B cell (primary cell): ENCODE data around the gene UAP1L1. TPM values are rescaled to one million over a fixed set of nuclear protein-coding genes. Genes with fewer than 3 reads are reported as not detected.
"Not testable (repeated sequence)": the region's sequence is repeated elsewhere in the genome, so short reads cannot be mapped to it uniquely, and the experiment has no call there.

Source experiments
- ATAC-seq: fragments of 200-7000 bp; cut with Tn5 transposase; one replicate; pipeline ENCODE4 v1.10.0; 2021; ENCODE audit warnings: low read depth, mild to moderate bottlenecking, moderate number of reproducible peaks, moderate library complexity
- CTCF ChIA-PET: fragments of 350-600 bp; sonication (Branson Sonifier 250); formaldehyde crosslinking; loops from one replicate; lab custom pipeline; 2021; ENCODE audit warnings: antibody characterized with exemption, inconsistent platforms; lab: Charles Lee
- POLR2A ChIA-PET: fragments of 350-600 bp; sonication (Branson Sonifier 250); formaldehyde crosslinking; loops from one replicate; lab custom pipeline; 2021; ENCODE audit warnings: antibody characterized with exemption; lab: Charles Lee
- DNase-seq: peaks from one replicate; pipeline ENCODE4 v3.0.0; 2013
- H2AFZ ChIP-seq: 2 replicates; pipeline ENCODE4 v1.6.1; 2012; ENCODE audit warnings: mild to moderate bottlenecking, low read depth, low read length; ENCODE audit not compliant: insufficient read depth, poor library complexity, severe bottlenecking
- H3K27ac ChIP-seq, 2 donors: 1 replicate in 1 of 2; 2 replicates in 1 of 2; pipeline ENCODE4 v1.5.1; 2012 to 2013; ENCODE audit warnings: low read length in 2 of 2, mild to moderate bottlenecking in 2 of 2, moderate library complexity in 1 of 2
- H3K27me3 ChIP-seq, 4 experiments: fragments of 200-600 bp in 1 of 4; sonication (generic) in 1 of 4; replicated peaks in 1 of 4; 1 replicate in 2 of 4; 2 replicates in 2 of 4; pipeline versions ENCODE4 v1.6.1 to v1.7.0; 2013 to 2016; ENCODE audit warnings: low read length in 3 of 4, mild to moderate bottlenecking in 2 of 4, mixed read lengths in 1 of 4, moderate library complexity in 1 of 4; ENCODE audit not compliant: insufficient read depth in 4 of 4, control insufficient read depth in 3 of 4; ENCODE audit errors: control extremely low read depth in 1 of 4
- H3K36me3 ChIP-seq, 2 experiments: replicated peaks in 1 of 2; 1 replicate in 1 of 2; 2 replicates in 1 of 2; pipeline versions ENCODE4 v1.6.1 to v1.7.1; 2013; ENCODE audit warnings: low read length in 1 of 2; ENCODE audit not compliant: insufficient read depth in 2 of 2, control insufficient read depth in 1 of 2; ENCODE audit errors: control extremely low read depth in 1 of 2, extremely low read depth in 1 of 2
- H3K4me1 ChIP-seq, 2 donors: fragments of 200-600 bp in 1 of 2; sonication (generic) in 1 of 2; 1 replicate in 1 of 2; 2 replicates in 1 of 2; pipeline versions ENCODE4 v1.5.1 to v1.6.1; 2013 to 2017; ENCODE audit warnings: low read length in 2 of 2; ENCODE audit not compliant: control insufficient read depth in 2 of 2, insufficient read depth in 2 of 2
- H3K4me2 ChIP-seq: replicated peaks from 2 replicates; pipeline ENCODE3; 2012; ENCODE audit warnings: mild to moderate bottlenecking, low read depth, low read length; ENCODE audit not compliant: poor library complexity, severe bottlenecking
- H3K4me3 ChIP-seq, 5 experiments: fragments of 200-600 bp in 1 of 5; sonication (generic) in 1 of 5; 1 replicate in 3 of 5; 2 replicates in 2 of 5; pipeline versions ENCODE4 v1.5.1 to v1.7.0; 2011 to 2016; ENCODE audit warnings: low read length in 4 of 5, mild to moderate bottlenecking in 4 of 5, low read depth in 2 of 5, control low read depth in 1 of 5, moderate library complexity in 1 of 5; ENCODE audit not compliant: insufficient read depth in 1 of 5; ENCODE audit errors: control extremely low read depth in 1 of 5, extremely low read depth in 1 of 5
- H3K79me2 ChIP-seq: fragments of 200-600 bp; sonication (generic); one replicate; pipeline ENCODE4 v1.6.0; 2016; ENCODE audit warnings: low read length; ENCODE audit not compliant: control insufficient read depth, insufficient read depth
- H3K9ac ChIP-seq: fragments of 200-600 bp; sonication (generic); 2 replicates; pipeline ENCODE4 v1.6.1; 2017; ENCODE audit warnings: mild to moderate bottlenecking, low read length, moderate library complexity
- H3K9me3 ChIP-seq, 3 donors: one replicate each; pipeline versions ENCODE4 v1.6.1 to v1.7.1; 2013; ENCODE audit warnings: low read length in 2 of 3; ENCODE audit not compliant: control insufficient read depth in 2 of 3, insufficient read depth in 1 of 3; ENCODE audit errors: control extremely low read depth in 1 of 3
- H4K20me1 ChIP-seq: 2 replicates; pipeline ENCODE4 v1.6.0; 2012; ENCODE audit warnings: mild to moderate bottlenecking, low read length; ENCODE audit not compliant: insufficient read depth, control insufficient read depth, poor library complexity, severe bottlenecking
- H3K27ac Mint-ChIP-seq: one replicate; pipeline ENCODE4 v1.8.0; 2021; ENCODE audit warnings: mixed read lengths
- H3K27me3 Mint-ChIP-seq: one replicate; pipeline ENCODE4 v1.8.0; 2021; ENCODE audit warnings: mixed read lengths
- H3K4me1 Mint-ChIP-seq: one replicate; pipeline ENCODE4 v1.8.0; 2021; ENCODE audit warnings: mixed read lengths
- H3K4me3 Mint-ChIP-seq: one replicate; pipeline ENCODE4 v1.8.0; 2021; ENCODE audit warnings: mixed read lengths
- H3K9me3 Mint-ChIP-seq: one replicate; pipeline ENCODE4 v1.8.0; 2022; ENCODE audit warnings: mixed read lengths; ENCODE audit not compliant: insufficient read depth
- EZH2 ChIP-seq: IDR thresholded peaks from 2 replicates; pipeline ENCODE4 v1.6.1; 2012; ENCODE audit warnings: borderline replicate concordance, low read depth, mild to moderate bottlenecking, moderate library complexity, low read length; ENCODE audit not compliant: insufficient read depth, poor library complexity, severe bottlenecking
- WGBS: methylation state at CpG from one replicate; pipeline ENCODE4 v1.1.5; 2013; ENCODE audit warnings: missing lambda C conversion rate; ENCODE audit not compliant: insufficient coverage; 5-methylcytosine and 5-hydroxymethylcytosine counted together
- intact Hi-C: fragments of 100-400 bp; cut with micrococcal nuclease; formaldehyde crosslinking; loops from one replicate; pipeline ENCODE4 v1.10.0; 2022
- polyA plus RNA-seq: library from polyadenylated mRNA; depleted of rRNA; stranded (reverse); fragments of >200 nt; gene quantifications from 2 replicates; pipeline ENCODE4 v1.2.3, GENCODE V29; 2012
- total RNA-seq, 2 donors: library from RNA; stranded (reverse); fragments of 120-200 nt in 1 of 2; gene quantifications; 1 replicate in 1 of 2; 2 replicates in 1 of 2; pipeline versions ENCODE4 v1.2.3 to v1.2.4, GENCODE V29; 2013 to 2022
- TF ChIP-seq, protein P1 (sequence below): fragments of 200-600 bp; IDR thresholded peaks from one replicate; pipeline ENCODE4 v1.8.0; 2022; ENCODE audit warnings: antibody characterized with exemption, mild to moderate bottlenecking

UAP1L1 gene
- total and polyA plus RNA-seq, 2 donors (not counting 1 experiment from before 2014, with no cell fraction given) = 29.1 to 47.6 TPM

DNA sequence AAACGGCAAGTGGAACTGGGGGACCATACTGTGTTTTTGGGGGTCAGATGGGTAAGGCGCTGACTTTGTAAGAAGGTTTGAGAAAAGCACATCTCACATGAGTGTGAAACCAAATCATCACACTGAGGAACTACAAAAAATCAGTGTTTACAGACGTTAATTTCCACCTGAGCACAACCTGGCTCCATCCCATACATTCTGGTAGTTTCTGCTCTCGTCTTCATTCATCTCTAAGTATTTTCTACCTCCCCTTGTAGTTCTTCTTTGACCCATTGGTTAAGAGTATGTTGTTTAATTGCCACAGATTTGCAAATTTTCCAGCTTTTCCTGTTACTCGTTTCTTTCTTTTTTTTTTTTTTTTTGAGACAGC lies 46.1 kb downstream of the UAP1L1 start:
- Histone ChIP-seq H3K9me3 (no peaks in the 10 kb centered on the region), H3K4me1 (peaks cover 53 to 64% of the 10 kb centered on the region in 2 donors), H3K36me3 (no peaks in the 10 kb centered on the region), H3K79me2 (peaks cover 28% of the 10 kb centered on the region), H3K27me3 (no peaks in the 10 kb centered on the region), H4K20me1 (no peaks in the 10 kb centered on the region), H2AFZ (no peak overlapping the region), H3K9ac (no peak overlapping the region), H3K4me3 (peak overlapping the region in 1 of 5 experiments; percentile 1), H3K4me2 (peak overlapping the region; percentile 47), H3K27ac (peak overlapping the region in 1 of 2 donors; percentile 84)
- H3K27ac Mint-ChIP-seq = peak overlapping the region; percentile 89
- WGBS = no CpG with 5 or more reads among the region's 5 CpGs
- ATAC-seq (no peak), DNase-seq (no peak)
- H3K4me3 Mint-ChIP-seq = peak overlapping the region; percentile 72
- H3K4me1 Mint-ChIP-seq = peaks cover 54% of the 10 kb centered on the region
- ChIA-PET POLR2A (interaction anchor here (0.7 to 1.0 kb wide), 2 partner anchors 53 to 124 kb away, joined by 3 to 14 read pairs; partner anchors contain the start of gene SAPCD2), CTCF (interaction anchor here (0.6 to 3.9 kb wide), 7 partner anchors 77 to 124 kb away, joined by 3 to 15 read pairs (median 4); partner anchors contain the start of genes CYSRT1, RNF224 and TPRN)
- no peaks in the 10 kb centered on the region for H3K9me3 Mint-ChIP-seq
- TF ChIP-seq EZH2 = no peak
- TF ChIP-seq, protein P1, sequence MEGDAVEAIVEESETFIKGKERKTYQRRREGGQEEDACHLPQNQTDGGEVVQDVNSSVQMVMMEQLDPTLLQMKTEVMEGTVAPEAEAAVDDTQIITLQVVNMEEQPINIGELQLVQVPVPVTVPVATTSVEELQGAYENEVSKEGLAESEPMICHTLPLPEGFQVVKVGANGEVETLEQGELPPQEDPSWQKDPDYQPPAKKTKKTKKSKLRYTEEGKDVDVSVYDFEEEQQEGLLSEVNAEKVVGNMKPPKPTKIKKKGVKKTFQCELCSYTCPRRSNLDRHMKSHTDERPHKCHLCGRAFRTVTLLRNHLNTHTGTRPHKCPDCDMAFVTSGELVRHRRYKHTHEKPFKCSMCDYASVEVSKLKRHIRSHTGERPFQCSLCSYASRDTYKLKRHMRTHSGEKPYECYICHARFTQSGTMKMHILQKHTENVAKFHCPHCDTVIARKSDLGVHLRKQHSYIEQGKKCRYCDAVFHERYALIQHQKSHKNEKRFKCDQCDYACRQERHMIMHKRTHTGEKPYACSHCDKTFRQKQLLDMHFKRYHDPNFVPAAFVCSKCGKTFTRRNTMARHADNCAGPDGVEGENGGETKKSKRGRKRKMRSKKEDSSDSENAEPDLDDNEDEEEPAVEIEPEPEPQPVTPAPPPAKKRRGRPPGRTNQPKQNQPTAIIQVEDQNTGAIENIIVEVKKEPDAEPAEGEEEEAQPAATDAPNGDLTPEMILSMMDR = no peak
- H3K27me3 Mint-ChIP-seq = no peaks in the 10 kb centered on the region
- intact Hi-C loops = loop anchor here (5.0 kb wide), 1 partner anchor 34 kb away; no protein-coding TSS in a partner anchor

DNA sequence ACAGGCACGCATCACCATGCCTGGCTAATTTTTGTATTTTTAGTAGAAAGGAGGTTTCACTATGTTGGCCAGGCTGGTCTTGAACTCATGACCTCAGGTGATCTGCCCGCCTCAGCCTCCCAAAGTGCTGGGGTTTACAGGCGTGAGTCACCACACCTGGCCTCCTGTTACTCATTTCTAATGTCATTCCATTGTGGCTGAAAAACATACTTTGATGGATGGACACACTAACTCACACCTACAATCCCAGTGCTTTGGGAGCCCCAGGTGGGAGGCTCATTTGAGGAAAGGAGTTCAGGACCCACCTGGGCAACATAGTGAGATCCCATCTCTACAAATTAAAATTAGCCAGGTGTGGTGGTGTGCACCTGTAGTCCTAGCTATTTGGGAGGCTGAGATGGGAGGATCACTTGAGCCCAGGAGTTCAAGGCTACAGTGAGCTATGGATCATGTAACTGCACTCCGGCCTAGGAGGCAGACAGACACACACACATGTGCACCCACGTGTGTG lies 46.7 kb downstream of the UAP1L1 start:
- intact Hi-C loops = loop anchor here (5.0 kb wide), 1 partner anchor 33 kb away; no protein-coding TSS in a partner anchor
- H3K27me3 ChIP-seq, H3K9ac ChIP-seq, H3K4me3 Mint-ChIP-seq, H3K27ac Mint-ChIP-seq, H2AFZ ChIP-seq, POLR2A ChIA-PET, H3K9me3 ChIP-seq, H4K20me1 ChIP-seq, H3K4me3 ChIP-seq, H3K27me3 Mint-ChIP-seq, DNase-seq, ATAC-seq, H3K9me3 Mint-ChIP-seq, H3K36me3 ChIP-seq: not testable (repeated sequence)
- Histone ChIP-seq H3K79me2 (peaks cover 28% of the 10 kb centered on the region), H3K27ac (peak overlapping the region in 1 of 2 donors; percentile 84), H3K4me1 (peaks cover 58 to 66% of the 10 kb centered on the region in 2 donors), H3K4me2 (peak overlapping the region; percentile 47)
- WGBS = 71% methylated on average over 3 of the region's 5 CpGs
- CTCF ChIA-PET = interaction anchor here (1.1 to 1.6 kb wide), 3 partner anchors 113 to 125 kb away, joined by 3 to 6 read pairs (median 3); no protein-coding TSS in a partner anchor
- peaks cover 55% of the 10 kb centered on the region for H3K4me1 Mint-ChIP-seq
